Inferior parietal cortex (tissue), 1 donor: ENCODE measurements around the gene SMURF2.

ENCODE experiments used
- DNase-seq: peaks from one replicate; pipeline ENCODE4 v3.0.0-alpha.2; 2016; ENCODE audit errors: extremely low spot score

SMURF2 gene

DNA sequence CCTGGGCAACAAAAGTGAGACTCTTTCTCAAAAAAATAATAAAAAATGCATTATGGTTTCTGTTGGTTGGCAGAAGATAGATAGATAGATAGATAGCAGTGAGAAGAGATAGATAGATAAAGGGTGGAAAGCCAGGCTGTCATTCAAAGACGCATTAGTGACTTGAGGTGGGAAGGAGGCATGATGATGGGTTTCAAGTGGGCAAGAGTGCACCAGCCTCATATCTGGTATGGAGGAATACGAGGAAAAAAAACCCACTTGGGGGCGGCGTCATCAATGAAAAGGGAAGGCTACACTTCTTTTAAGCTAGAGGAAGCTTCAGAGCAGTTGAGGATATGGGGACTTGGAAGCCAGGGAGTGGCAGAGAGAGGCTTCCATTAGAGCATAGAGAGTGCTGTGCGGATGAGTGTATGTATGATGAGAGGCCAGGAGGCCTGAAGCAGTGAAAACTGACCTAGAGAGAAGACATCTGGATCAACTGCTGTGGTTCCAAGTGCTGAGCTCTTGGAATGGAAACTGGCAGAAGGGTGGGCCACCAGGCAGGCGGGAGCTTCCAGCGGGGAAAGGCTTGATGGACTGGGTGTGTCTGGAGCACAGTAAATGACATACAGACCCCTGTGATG lies 123.5 kb downstream of the SMURF2 start:
- DNase-seq = no peak

DNA sequence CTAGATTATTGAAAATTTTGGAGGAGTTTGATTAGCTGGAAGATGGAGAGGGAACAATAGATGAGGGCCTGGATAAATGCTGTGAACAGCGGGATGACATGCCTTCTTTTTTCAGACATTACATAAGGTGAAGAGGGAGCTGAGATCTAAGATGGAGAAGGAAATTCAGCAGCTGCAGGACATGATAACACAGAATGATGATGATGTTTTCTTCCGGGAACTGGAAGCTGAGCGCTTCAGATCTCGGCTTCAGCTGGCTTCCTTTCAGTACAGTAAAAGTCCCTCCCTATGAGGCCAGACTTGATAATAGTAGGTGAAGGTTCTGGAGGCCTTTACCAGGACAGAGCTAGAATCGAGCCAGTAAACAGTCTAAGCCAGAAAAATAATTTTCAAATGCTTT lies 124.6 kb downstream of the SMURF2 start:
- DNase-seq = no peak

DNA sequence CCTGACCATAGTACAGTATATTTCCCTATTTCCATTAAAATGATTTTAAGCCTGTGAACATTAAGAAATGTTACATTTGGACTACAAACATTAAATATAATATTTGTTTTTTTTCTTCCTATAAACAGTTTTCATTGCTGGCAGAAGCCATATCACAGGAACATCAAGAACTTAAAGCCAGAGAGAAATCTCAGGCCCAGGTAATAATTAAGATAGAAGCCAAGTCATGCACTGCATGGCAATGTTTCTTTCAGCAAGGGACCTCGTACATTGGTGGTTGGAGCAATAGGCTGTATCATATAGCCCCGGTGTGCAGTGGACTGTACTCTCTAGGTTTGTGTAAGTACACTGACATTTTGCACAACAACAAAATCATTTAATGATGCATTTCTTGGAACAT lies 125.2 kb downstream of the SMURF2 start:
- no peak for DNase-seq

DNA sequence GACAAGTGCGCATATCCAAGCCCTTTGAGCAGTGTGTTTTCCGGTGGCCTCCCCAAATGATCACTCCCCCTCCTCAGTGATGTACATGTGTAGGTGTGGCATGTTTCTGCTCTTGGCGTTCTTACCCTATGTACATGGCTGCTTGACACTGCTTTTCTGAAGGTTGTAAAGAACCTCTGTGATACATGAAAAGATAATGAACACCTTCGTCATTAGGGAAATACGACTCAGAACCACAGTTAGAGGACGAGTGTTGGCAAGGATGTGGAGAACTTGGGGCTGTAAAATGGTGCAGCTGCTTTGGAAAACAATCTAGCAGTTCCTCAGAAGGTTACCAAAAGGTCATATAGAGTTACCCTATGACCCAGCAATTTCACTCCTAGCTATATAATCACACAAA lies 126.8 kb downstream of the SMURF2 start:
- DNase-seq = no peak

DNA sequence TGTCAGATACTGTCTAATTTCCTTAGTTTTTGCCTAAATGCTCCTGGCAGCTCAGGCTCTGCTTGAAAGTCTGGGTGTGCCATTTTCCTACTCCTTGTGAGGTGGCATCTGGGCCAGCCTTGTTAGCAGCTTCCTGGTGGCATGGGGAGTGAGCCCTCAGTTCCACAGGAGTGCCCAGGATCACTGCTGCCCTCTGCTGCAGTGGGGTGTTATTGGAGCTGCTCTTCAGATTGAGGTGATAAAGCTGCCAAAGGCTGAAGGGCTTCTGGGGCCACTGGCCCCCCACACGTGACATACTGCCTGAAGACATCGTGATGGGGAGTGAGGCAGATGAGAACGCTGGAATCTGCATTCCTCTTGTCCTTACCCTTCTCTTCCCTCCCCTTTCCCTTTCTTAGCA lies 127.9 kb downstream of the SMURF2 start:
- DNase-seq = no peak

DNA sequence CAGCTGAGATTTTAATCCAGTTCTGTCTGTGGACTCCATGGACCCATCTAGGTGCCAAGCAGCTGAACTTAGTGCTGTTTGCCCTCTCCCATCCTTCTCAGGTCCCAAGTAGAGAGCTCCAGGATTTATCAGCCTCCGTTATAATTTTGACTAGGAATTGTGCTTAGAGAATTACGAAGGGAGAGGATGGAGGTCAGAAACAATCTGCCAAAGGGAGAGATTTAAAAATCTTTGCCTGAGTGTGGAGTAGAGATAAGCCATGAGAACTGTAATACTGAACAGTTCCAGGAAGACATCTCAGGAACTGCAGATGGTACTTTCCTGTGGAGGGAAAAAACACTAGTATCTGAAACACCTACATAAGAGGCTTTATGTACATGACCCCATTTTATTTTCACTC lies 128.3 kb downstream of the SMURF2 start:
- no peak for DNase-seq

- DNase-seq = no peak
These were observed 129.7 kb downstream of the SMURF2 start for GRCh38 chr17:64532409-64532808.

GRCh38 chr17:64531955-64532371 lies 130.1 kb downstream of the SMURF2 start:
- no peak for DNase-seq

GRCh38 chr17:64529221-64529620 lies 132.9 kb downstream of the SMURF2 start:
- DNase-seq = no peak

GRCh38 chr17:64527914-64528313 lies 134.2 kb downstream of the SMURF2 start:
- no peak for DNase-seq

DNA sequence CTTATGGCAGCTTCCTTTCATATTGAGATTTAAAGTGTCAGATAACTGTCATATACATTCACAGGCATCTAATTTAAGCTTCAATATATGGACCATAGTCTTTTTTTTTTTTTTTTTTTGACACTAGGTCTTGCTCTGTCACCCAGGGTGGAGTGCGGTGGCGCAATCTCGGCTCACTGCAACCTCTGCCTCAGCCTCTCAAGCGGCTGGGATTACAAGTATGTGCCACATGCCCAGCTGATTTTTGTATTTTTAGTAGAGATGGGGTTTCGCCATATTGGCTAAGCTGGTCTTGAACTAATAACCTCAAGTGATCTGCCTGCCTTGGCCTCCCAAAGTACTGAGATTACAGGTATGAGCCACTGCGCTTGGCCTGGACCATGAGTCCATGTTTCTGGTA lies 141.7 kb downstream of the SMURF2 start:
- no peak for DNase-seq

DNA sequence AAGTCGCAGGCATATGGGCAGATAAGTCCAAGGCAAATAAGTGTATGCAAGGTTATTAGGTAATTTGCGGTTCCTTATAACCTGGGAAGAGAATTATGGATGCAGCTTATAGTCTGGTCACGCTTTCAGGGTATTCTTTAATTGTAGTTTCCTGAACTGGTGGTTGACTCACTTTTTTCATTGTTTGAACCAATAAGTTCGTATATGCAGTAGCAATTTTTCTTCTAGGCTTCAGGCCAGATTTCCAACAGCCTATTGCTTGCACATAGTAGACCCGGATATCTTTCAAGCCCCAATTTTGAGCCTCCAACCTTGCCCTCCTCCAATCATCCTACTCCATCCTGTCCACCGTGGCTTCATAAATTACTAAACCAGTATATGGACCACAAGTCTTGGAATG lies 142.5 kb downstream of the SMURF2 start:
- no peak for DNase-seq

DNA sequence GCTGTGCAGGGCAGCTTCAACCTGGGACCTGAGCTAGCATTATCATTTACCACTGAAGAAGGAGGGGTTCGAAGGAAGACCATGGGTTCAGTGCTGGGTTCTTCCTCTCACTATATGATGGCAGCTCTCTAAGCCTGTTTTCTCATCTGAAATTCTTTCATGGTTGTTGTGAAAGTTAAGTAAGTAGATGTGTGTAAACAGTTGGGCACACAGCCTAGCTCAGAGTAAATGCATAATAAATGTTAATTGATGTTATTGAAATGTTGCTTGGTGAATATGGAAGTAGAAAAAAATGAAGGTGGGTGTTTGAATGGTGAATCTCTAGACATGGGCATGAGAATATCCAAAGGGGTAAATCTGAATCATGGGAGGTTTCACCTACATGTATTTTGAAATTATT lies 146.3 kb downstream of the SMURF2 start:
- no peak for DNase-seq

GRCh38 chr17:64515419-64515818 lies 146.7 kb downstream of the SMURF2 start:
- DNase-seq = no peak

- no peak for DNase-seq
These were observed 152.9 kb downstream of the SMURF2 start for GRCh38 chr17:64509179-64509578.

DNA sequence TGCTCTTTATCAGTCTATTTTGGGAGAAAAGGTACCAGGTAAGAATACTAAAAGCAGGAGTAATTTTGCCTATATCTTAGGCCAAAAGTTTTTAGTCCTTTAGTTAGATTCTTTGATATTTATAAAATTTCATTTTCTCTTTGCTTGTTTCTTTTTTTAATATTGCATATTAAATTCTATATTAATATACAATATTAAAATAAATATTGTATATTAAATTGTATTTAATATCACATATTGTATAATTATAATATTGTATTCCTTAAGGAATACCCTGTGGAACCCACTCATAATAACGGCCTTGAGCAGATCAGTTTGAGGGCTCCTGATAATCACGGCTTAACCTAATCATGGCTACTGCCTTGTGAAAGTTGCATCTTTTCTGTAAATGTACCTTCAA lies 153.4 kb downstream of the SMURF2 start:
- DNase-seq = no peak

- peak; percentile 72 for DNase-seq
These were observed 154.7 kb downstream of the SMURF2 start for GRCh38 chr17:64507413-64507782.

DNA sequence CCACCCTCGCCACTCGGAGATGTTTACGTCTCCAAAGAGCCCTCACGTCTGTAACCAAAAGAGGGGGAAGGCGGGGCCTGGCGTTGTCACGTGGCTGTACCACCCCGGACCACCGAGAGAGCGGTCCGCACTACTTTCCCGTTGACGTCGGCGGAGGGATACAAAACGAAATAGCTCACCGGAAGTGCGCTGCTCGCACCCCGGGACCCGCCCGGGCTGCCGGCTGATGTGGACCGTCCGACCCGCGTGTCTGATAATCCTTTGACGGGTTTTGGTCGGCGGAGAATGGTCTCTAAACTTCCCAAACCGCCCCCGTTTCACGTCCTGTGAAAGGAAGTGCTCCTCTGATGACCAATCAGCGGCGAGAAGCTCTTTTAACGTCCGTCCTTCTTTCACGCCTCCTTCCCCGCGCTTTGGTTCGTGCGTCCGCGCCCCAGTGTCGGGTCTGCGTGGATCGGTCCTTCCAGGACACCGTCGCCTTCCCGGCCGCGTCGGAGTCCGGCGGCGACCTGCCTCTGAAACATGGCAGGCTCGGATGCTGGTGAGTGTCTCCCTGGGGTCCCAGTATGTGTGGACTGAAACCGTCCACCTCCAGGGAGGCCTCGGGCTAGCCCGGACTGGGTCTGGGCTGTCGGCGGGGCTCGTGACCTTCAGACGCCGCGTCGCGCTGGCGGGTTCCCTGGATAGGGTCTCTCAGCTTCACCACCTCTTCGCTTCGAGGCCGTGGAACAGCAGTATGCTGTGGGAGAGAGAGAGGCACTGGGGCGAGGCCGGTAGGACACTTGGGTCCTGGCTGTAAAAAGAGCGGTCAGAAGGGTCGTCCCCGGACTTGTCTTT lies 155.3 kb downstream of the SMURF2 start, which contains the start of gene CEP95:
Gene CEP95 (plus strand): TSS at position 402 of the 837 bp plus-strand sequence. CDS start 121 bp downstream, at position 523.
- DNase-seq = peak; percentile 93

DNA sequence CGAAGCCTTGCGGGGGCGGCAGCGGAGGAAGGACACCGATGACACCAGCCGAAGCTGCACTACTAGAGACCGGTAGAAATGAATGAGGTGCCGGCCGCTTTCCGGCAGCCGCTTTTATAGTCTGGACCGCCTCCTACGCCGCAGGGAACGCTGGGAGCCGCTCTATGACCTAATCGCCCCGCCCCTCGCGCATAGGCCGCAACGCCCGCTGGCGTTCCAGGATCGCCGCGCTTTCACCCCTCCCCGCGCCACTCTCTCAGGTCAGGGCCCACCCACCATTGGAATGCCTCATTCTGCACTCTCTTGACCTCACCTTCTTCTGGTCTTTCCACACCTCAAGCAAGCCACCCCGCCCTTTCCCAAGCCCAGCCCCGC lies 155.9 kb downstream of the SMURF2 start, which contains the start of gene DDX5:
Gene DDX5 (minus strand): TSS at position 89 of the 375 bp plus-strand sequence. CDS start 170 bp downstream, outside the sequence.
- peak; percentile 95 for DNase-seq

DNA sequence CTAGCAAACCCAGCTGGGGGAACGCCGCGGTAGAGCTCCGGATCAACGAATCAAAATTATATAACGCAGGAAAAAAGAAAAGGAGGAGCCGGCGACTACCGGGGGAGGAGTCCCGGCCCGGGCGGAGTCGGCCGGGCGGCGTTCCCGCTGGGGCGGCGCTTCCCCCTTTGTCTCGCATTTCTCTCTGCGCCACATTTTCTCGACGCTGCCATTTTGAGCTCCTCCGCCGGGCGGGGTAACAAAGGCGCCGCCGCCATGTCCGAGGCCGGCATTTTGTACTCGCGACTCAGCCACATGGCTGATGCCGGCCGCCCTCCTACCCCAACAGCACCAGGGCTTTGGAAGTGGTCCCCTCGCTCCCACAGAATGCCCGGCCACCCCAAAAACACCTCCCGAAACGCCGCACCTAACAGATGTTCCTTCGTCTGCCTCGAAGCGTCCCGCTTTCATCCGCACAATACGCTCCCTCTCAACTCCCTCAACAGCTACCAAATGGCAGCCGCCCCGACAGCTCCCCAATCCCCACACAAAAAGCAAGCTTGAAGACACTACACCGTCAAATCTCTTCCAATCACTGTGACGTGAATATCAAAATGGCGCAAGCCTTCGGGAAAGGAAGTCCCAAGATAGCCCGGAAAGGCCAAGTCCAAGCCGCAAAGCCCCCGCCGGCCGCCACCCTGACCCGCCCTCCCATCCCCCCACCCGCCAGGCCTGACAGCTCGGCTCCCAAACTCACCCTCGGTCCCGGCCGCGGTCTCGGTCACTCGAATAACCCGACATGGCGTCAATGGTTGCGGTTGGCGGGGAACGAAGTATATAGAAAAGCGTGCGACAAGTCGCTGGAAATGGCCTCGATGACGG lies 156.5 kb downstream of the SMURF2 start:
- peak; percentile 91 for DNase-seq

DNA sequence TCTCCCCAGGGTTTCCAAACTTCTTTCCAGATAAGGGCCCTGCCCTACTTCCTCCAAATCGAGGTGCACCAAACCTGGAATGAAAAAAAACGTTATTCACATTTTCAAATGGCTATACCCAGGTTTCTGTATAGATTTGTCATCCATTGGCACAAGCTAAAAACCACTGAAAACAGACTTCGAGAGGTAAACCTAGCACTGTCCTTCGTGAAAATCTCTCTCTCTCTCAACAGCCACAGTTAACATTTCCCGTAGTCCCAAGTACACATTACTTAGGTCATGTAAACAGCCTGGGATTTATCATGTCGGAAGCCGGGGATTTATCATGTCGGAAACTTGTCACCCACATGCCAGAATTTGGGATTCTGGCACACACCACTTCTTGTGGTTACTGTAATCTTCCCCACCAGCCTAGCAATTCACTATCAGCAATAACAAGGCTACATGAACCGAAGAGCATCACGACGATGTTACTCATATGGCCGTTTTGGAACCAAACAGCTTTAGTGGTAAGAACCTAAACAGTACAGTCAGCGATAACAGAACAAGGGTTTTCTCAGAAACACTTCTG lies 157.3 kb downstream of the SMURF2 start:
- peak; percentile 13 for DNase-seq
